ENCODE results near the gene SORBS1. TPM values are rescaled to one million over a fixed set of nuclear protein-coding genes. Genes with fewer than 3 reads are reported as not detected.

The SORBS1 gene
- polyA plus RNA-seq, 1 experiment: 0.40 TPM

GRCh38 chr10:95404462-95404858, 156.7 kb downstream of the SORBS1 start:
- no peak overlapping the region for H3K27ac ChIP-seq (ENCODE audit: low read depth, low read length)
- ChIA-PET POLR2A (no interaction called here), CTCF (interaction anchor here (1.3 kb wide), 1 partner anchor 31 kb away, joined by 3 read pairs; no protein-coding TSS in a partner anchor)
- DNase-seq (ENCODE audit: low read depth, low spot score): no peak
- H3K9me3 ChIP-seq (ENCODE audit: control insufficient read depth, insufficient read depth, low read length): no peaks in the 10 kb centered on the region
- H3K4me3 ChIP-seq (ENCODE audit: low read depth, low read length): no peak overlapping the region
- H3K27me3 ChIP-seq (ENCODE audit: control insufficient read depth, insufficient read depth, low read length): peaks cover 2% of the 10 kb centered on the region
- TF ChIP-seq, protein P1, sequence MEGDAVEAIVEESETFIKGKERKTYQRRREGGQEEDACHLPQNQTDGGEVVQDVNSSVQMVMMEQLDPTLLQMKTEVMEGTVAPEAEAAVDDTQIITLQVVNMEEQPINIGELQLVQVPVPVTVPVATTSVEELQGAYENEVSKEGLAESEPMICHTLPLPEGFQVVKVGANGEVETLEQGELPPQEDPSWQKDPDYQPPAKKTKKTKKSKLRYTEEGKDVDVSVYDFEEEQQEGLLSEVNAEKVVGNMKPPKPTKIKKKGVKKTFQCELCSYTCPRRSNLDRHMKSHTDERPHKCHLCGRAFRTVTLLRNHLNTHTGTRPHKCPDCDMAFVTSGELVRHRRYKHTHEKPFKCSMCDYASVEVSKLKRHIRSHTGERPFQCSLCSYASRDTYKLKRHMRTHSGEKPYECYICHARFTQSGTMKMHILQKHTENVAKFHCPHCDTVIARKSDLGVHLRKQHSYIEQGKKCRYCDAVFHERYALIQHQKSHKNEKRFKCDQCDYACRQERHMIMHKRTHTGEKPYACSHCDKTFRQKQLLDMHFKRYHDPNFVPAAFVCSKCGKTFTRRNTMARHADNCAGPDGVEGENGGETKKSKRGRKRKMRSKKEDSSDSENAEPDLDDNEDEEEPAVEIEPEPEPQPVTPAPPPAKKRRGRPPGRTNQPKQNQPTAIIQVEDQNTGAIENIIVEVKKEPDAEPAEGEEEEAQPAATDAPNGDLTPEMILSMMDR (IDR thresholded peaks at IDR 0.05; ENCODE audit: low read depth, low read length): no peak

DNA sequence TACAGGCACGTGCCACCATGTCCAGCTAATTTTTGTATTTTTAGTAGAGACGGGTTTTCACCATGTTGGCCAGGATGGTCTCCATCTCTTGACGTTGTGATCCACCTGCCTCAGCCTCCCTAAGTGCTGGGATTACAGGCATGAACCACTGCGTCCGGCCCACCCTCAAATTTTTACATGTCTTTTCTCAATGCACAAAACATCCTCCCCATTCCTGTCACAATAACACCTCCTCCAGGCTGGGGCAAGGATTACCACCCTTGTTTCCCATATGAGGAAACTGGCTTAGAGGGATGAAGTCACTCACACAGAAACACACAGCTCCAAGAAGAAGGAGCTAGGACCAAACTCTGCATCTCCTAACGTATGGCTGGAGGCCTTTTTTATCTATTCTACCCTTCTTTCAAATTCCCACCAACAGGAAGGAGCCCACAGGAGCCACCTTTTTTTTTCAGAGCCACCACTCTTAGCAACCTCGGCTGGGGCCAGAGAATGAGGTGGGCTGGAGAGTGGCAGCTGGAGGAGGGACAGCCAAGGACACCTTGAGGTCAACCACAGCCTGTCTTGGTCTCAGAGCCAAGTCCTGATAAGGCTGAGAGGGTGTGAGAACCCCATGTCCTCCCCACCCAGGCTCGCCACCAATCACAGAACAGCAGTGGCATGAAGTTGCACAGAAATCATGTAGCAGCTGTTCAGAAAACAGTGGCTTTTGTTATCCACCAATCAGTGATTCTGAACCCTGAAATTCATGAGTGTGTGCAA, 157.3 kb downstream of the SORBS1 start:
- no peaks in the 10 kb centered on the region for H3K9me3 ChIP-seq (ENCODE audit: control insufficient read depth, insufficient read depth, low read length)
- H3K27ac ChIP-seq (ENCODE audit: low read depth, low read length): no peak overlapping the region
- CTCF ChIA-PET: no interaction called here
- POLR2A ChIA-PET: no interaction called here
- DNase-seq (ENCODE audit: low read depth, low spot score): no peak
- H3K4me3 ChIP-seq (ENCODE audit: low read depth, low read length): no peak overlapping the region
- TF ChIP-seq, protein P1 (IDR thresholded peaks at IDR 0.05; ENCODE audit: low read depth, low read length): no peak
- peaks cover 2% of the 10 kb centered on the region for H3K27me3 ChIP-seq (ENCODE audit: control insufficient read depth, insufficient read depth, low read length)

- TF ChIP-seq, protein P1 (IDR thresholded peaks at IDR 0.05; ENCODE audit: low read depth, low read length): no peak
- CTCF ChIA-PET: interaction anchor here (0.7 to 1.4 kb wide), 2 partner anchors 39 to 152 kb away, joined by 3 to 7 read pairs; no protein-coding TSS in a partner anchor
- no peak overlapping the region for H3K4me3 ChIP-seq (ENCODE audit: low read depth, low read length)
- H3K9me3 ChIP-seq (ENCODE audit: control insufficient read depth, insufficient read depth, low read length): no peaks in the 10 kb centered on the region
- H3K27ac ChIP-seq (ENCODE audit: low read depth, low read length): no peak overlapping the region
- POLR2A ChIA-PET: no interaction called here
- no peak for DNase-seq (ENCODE audit: low read depth, low spot score)
- H3K27me3 ChIP-seq (ENCODE audit: control insufficient read depth, insufficient read depth, low read length): no peaks in the 10 kb centered on the region
These were observed 159.3 kb downstream of the SORBS1 start for GRCh38 chr10:95401704-95402469.

DNA sequence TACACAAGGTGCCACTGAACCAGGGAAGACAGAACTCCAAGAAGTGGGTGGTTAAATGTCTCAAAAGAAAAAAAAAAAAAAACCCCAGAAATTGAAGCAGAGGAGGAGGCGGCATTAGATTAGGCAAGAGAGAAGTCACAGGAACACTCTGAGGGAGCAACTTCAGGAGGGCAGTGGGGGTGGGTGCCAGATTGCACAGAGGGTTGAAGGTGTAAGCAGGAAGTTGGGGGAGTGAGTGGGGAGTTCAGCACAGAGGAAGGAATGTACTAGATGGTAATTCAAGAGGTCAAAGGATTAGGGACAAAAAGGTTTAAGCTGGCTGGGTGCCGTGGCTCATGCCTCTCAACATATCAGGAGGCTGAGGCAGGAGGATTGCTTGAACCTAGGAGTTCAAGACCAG, 160.4 kb downstream of the SORBS1 start:
- no peaks in the 10 kb centered on the region for H3K9me3 ChIP-seq (ENCODE audit: control insufficient read depth, insufficient read depth, low read length)
- DNase-seq (ENCODE audit: low read depth, low spot score): no peak
- TF ChIP-seq, protein P1 (IDR thresholded peaks at IDR 0.05; ENCODE audit: low read depth, low read length): no peak
- ChIA-PET CTCF (no interaction called here), POLR2A (no interaction called here)
- no peak overlapping the region for H3K4me3 ChIP-seq (ENCODE audit: low read depth, low read length)
- no peak overlapping the region for H3K27ac ChIP-seq (ENCODE audit: low read depth, low read length)
- H3K27me3 ChIP-seq (ENCODE audit: control insufficient read depth, insufficient read depth, low read length): no peaks in the 10 kb centered on the region

- TF ChIP-seq, protein P1 (IDR thresholded peaks at IDR 0.05; ENCODE audit: low read depth, low read length): no peak
- H3K4me3 ChIP-seq (ENCODE audit: low read depth, low read length): no peak overlapping the region
- CTCF ChIA-PET: interaction anchor here (0.7 to 0.8 kb wide), 2 partner anchors 32 to 43 kb away, joined by 3 to 4 read pairs; no protein-coding TSS in a partner anchor
- H3K27me3 ChIP-seq (ENCODE audit: control insufficient read depth, insufficient read depth, low read length): no peaks in the 10 kb centered on the region
- DNase-seq (ENCODE audit: low read depth, low spot score): no peak
- no peaks in the 10 kb centered on the region for H3K9me3 ChIP-seq (ENCODE audit: control insufficient read depth, insufficient read depth, low read length)
- no peak overlapping the region for H3K27ac ChIP-seq (ENCODE audit: low read depth, low read length)
- POLR2A ChIA-PET: no interaction called here
These were observed 162.0 kb downstream of the SORBS1 start for GRCh38 chr10:95399183-95399582.
